ENCODE measurements around the gene IFT25. TPM values are rescaled to one million over a fixed set of nuclear protein-coding genes. Genes with fewer than 3 reads are reported as not detected.
"Not testable (repeated sequence)": the region's sequence is repeated elsewhere in the genome, so short reads cannot be mapped to it uniquely, and the experiment has no call there.

Gene IFT25
- total and polyA plus RNA-seq, 8 donors, result 22.3 to 65.4 (median 51.9) TPM

DNA sequence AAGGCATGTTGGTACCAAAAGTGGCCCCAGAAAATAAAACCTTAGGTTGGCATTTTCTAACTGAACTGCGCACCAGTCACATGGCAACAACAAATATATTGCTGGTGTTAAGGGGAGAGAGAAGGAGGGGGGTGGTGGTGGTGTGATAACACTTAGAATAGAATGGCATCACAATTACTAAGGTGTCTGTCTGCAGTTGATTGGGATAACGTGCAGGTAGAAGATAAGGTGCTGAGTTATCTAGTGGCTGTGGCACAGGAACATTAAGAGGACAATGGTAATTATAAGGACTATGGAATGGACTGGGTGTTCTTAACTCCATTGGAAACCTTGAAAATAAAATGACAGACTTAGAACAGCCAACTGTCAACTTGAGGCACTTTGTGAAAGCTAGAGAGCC, 54.5 kb downstream of the IFT25 start:
- no peak for DNase-seq
- intact Hi-C loops (cut with DNase I), result no loop called here
- ATAC-seq, result no peak
- Histone ChIP-seq H3K4me3 (no peak overlapping the region), H3K36me3 (peaks cover 0 to 17% of the 10 kb centered on the region in 2 donors), H3K27me3 (no peaks in the 10 kb centered on the region), H3K4me1 (peaks cover 0 to 41% of the 10 kb centered on the region in 2 donors), H3K27ac (no peak overlapping the region), H3K9me3 (no peaks in the 10 kb centered on the region)
- TF ChIP-seq, protein P1, sequence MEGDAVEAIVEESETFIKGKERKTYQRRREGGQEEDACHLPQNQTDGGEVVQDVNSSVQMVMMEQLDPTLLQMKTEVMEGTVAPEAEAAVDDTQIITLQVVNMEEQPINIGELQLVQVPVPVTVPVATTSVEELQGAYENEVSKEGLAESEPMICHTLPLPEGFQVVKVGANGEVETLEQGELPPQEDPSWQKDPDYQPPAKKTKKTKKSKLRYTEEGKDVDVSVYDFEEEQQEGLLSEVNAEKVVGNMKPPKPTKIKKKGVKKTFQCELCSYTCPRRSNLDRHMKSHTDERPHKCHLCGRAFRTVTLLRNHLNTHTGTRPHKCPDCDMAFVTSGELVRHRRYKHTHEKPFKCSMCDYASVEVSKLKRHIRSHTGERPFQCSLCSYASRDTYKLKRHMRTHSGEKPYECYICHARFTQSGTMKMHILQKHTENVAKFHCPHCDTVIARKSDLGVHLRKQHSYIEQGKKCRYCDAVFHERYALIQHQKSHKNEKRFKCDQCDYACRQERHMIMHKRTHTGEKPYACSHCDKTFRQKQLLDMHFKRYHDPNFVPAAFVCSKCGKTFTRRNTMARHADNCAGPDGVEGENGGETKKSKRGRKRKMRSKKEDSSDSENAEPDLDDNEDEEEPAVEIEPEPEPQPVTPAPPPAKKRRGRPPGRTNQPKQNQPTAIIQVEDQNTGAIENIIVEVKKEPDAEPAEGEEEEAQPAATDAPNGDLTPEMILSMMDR (IDR thresholded peaks at IDR 0.05), result no peak

DNA sequence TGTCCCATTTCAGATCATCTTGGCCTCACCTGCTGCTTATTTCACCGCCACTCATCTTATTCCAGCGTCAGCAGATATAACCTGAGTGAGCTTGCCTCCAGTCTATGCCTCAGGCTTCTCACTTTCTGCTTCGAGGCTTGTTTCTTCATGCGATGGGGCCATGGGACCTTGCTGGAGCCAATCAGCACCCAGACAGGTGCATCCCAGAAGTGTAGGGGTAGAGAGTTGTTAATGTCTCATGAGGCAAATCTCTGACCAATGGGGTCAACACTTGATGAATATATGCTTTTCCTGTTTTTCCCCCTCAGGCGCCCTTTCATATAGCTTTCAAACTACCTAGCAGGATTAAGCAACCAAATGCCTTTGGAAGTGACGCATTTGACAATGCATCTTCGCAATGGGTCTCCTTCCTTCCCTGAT, 55.0 kb downstream of the IFT25 start:
- TF ChIP-seq, protein P1 (IDR thresholded peaks at IDR 0.05), result no peak
- no peak for DNase-seq
- Histone ChIP-seq H3K36me3 (peaks cover 0 to 19% of the 10 kb centered on the region in 2 donors), H3K4me3 (peak overlapping the region in 1 of 2 donors; percentile 97), H3K4me1 (peaks cover 0 to 41% of the 10 kb centered on the region in 2 donors), H3K9me3 (no peaks in the 10 kb centered on the region), H3K27ac (peak overlapping the region; percentile 74 to 86), H3K27me3 (no peaks in the 10 kb centered on the region)
- ATAC-seq, result no peak
- intact Hi-C loops (cut with DNase I), result no loop called here

GRCh38 chr1:53889304-53890298, 55.9 kb downstream of the IFT25 start, which contains the start of gene YIPF1:
Gene YIPF1 (minus strand): TSS chr1:53889797. CDS start chr1:53888937, 860 bp downstream.
- Histone ChIP-seq H3K27me3 (no peaks in the 10 kb centered on the region), H3K36me3 (peaks cover 0 to 21% of the 10 kb centered on the region in 2 donors), H3K4me3 (peak within 1 kb of the TSS; percentile 91 to 97), H3K4me1 (peaks cover 0 to 41% of the 10 kb centered on the region in 2 donors), H3K9me3 (no peaks in the 10 kb centered on the region), H3K27ac (peak within 1 kb of the TSS; percentile 74 to 86)
- peak; percentile 100 for ATAC-seq
- TF ChIP-seq, protein P1 (IDR thresholded peaks at IDR 0.05), result peak in 1 of 2 donors; percentile 6
- intact Hi-C loops (cut with DNase I), result no loop called here
- peak; percentile 79 to 98 (median 94) for DNase-seq

DNA sequence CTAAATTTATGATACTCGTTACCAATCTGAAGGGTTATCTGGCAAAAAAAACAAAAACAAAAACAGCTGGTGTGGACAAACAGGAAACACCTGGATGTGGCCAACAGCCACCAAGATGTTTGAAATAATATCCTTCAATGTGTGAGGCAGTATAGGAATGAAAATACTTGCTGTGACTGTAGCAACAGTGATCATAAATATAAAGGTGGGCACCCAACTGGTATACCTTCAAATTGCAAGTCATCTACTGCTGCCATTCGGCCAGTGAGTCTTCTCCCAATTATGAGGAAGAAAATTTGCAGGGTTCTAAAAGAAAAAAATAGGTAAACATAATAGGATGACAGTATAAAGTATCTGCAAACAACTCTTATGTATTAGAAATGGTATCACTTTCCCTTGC, 56.8 kb downstream of the IFT25 start:
- intact Hi-C loops (cut with DNase I), result no loop called here
- Histone ChIP-seq H3K4me3 (peak overlapping the region in 1 of 2 donors; percentile 97), H3K27ac (peak overlapping the region in 1 of 2 donors; percentile 86), H3K9me3 (no peaks in the 10 kb centered on the region), H3K36me3 (peaks cover 0 to 24% of the 10 kb centered on the region in 2 donors), H3K4me1 (peaks cover 0 to 41% of the 10 kb centered on the region in 2 donors), H3K27me3 (no peaks in the 10 kb centered on the region)
- TF ChIP-seq, protein P1 (IDR thresholded peaks at IDR 0.05), result no peak
- ATAC-seq, result no peak
- no peak for DNase-seq

- H3K27me3 ChIP-seq; DNase-seq; H3K4me3 ChIP-seq; ATAC-seq; intact Hi-C loops (cut with DNase I); H3K9me3 ChIP-seq; H3K4me1 ChIP-seq; H3K27ac ChIP-seq: not testable (repeated sequence)
- peaks cover 0 to 66% of the 10 kb centered on the region in 2 donors for H3K36me3 ChIP-seq
Observed at GRCh38 chr1:53883600-53883999, 61.9 kb downstream of the IFT25 start.

DNA sequence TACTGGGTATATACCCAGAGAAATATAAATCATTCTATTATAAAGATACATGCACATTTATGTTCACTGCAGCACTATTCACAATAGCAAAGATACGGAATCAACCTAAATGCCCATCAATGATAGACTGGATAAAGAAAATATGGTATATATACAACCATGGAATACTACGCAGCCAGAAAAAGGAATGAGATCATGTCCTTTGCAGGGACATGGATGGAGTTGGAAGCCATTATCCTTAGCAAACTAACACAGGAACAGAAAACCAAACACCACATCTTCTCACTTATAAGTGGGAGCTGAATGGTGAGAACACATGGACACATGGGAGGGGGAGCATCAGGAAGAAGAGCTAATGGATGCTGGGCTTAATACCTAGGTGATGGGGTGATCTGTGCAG, 63.6 kb downstream of the IFT25 start:
- ATAC-seq; H3K9me3 ChIP-seq; H3K27me3 ChIP-seq; H3K4me1 ChIP-seq; H3K4me3 ChIP-seq; intact Hi-C loops (cut with DNase I); H3K27ac ChIP-seq; DNase-seq: not testable (repeated sequence)
- peaks cover 0 to 74% of the 10 kb centered on the region in 2 donors for H3K36me3 ChIP-seq

All from left lung (tissue), 10 donors.